H54 (cell line): ENCODE results near the gene SLCO3A1.
"Not testable (repeated sequence)": the region's sequence is repeated elsewhere in the genome, so short reads cannot be mapped to it uniquely, and the experiment has no call there.

Experiments
- DNase-seq: peaks from one replicate; pipeline ENCODE4 v3.0.0; 2011; ENCODE audit warnings: low spot score, mixed read lengths; ENCODE audit not compliant: insufficient read length
- FAIRE-seq: peaks from 3 replicates; lab custom pipeline; 2011; peaks lifted over from hg19 to GRCh38; lab: Jason Lieb, UNC
- POLR2A ChIP-seq: IDR thresholded peaks from 2 replicates; pipeline ENCODE4 v1.6.1; 2011; ENCODE audit warnings: low read depth, mild to moderate bottlenecking, low read length

The SLCO3A1 gene

DNA sequence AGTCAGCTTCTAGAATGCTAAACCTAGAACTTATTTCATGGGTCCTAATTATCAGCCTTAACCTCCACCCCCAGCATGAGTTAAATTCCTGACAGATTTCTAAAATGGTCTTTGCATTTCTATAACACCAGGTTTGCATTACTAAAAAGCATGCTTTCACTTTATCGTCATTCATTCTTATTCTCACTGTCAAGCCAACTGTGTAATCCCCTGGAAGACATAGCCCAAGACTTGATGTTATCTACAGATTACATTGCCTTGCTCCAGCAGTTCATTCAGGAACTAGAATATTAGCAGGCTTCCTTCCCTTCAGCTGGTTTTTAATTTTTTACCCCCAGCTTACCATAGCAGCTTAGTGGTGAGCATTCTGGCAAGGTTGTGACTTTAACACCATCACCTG, 184.0 kb downstream of the SLCO3A1 start:
- DNase-seq (no peak), FAIRE-seq (no peak)
- no peak for TF ChIP-seq POLR2A

GRCh38 chr15:92040350-92040749, 186.8 kb downstream of the SLCO3A1 start:
- FAIRE-seq (no peak), DNase-seq (no peak)
- no peak for TF ChIP-seq POLR2A

GRCh38 chr15:92041371-92041770, 187.9 kb downstream of the SLCO3A1 start:
- FAIRE-seq, result no peak
- no peak for TF ChIP-seq POLR2A
- no peak for DNase-seq

DNA sequence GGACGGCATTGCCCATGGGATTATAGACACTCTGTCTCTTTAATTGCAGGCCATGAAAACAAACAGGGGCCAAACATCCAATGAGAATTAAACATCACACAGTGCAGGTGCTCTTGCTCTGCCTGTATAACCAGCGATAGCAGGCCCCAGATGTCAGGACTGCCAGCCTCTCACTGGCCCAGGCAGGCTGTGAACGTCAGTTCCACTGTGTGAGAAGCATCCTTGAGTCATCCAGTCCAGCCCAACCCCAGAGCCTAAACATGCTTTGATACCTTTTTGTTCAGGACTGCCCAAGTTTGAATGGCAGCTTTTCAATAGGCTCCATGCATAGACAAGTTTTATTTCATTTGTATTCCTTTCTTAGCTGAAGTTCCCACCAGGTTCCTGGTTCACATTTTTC, 189.8 kb downstream of the SLCO3A1 start:
- no peak for DNase-seq
- no peak for TF ChIP-seq POLR2A
- no peak for FAIRE-seq

DNA sequence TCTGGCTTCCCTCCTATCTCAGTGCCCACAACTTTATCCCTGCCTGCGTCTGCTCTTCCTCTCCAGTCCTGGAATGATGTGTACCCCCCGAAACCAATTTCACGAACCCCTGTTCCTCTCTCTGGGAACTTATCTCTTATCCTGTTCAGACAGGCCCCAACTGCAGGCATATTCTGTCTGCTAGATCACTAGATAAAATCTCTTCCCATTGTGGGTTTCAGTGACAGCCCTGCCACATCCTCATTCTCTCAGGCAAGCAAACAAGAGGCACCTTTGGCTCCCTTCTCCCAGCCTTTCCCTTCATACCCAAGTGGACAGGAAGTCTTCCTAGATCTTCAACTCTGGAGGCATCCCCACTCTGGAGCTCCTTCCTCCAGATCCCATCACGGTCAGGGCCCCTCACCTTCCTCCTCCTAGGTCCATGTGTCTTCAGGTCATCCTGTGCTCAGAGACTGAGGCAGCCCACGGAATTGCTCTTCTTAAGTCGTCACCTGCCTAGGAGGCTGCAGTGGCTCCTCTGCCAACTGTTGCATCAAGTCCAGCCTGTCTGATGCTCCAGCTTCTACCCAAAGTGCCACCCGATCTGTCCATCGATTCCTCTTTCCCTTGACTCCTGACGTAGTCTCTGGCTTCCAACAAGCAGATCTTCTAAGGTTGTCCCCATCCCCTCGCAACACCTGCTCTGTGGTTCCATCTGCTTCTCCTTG, 190.8 kb downstream of the SLCO3A1 start:
- DNase-seq (no peak), FAIRE-seq (no peak)
- TF ChIP-seq POLR2A, result no peak

- TF ChIP-seq POLR2A, result no peak
- FAIRE-seq (no peak), DNase-seq (no peak)
Observed at GRCh38 chr15:92047900-92048299, 194.4 kb downstream of the SLCO3A1 start.

DNA sequence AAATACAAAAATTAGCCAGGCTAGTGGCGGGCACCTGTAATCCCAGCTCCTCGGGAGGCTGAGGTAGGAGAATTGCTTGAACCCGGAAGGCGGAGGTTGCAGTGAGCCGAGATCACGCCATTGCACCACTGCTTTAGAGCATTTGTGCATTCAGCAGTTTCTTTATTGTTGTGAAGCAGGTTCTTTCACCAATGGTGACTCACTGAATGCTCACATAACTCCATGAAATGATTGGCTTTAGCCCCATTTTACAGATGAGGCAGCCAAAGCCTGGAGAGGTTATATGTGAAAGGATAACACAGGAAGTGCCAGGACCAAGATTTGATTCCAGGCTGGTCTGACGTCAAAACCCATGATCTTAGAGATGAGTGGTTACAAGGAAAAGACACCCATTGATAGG, 195.2 kb downstream of the SLCO3A1 start:
- FAIRE-seq, result no peak
- TF ChIP-seq POLR2A, result no peak
- DNase-seq, result no peak

DNA sequence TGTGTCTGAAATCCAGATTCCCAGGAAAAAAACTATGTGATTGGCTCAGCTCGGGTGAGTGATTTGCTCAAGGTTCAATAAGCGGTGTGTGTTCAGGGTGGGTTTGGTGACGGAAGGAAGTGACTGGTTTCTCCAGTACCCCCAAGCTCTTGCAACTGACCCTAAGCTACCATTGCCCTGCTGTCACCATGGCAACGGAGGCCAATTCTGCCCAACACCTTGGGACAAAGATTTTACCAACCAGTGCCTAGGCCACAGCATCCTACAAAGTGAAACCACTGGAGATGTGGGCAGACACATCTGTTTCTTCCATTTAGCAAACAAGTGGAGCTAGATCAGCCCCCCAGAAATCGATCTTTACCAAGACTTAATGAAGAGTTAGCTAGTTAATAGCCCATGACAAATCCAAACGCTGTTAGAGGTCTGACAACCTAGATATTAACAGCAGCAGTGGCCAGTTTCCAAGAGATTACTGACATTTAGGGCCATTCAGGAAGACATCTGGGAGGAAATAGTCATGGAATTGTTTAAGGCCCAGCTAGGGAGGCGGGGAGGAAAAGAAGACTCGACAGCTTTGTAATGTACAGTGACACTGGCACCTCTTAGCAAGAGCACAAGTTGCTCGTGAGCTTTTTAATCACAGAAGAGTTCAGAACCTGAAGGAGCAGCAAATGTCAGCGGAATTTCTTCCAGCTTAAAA, 195.9 kb downstream of the SLCO3A1 start:
- no peak for TF ChIP-seq POLR2A
- FAIRE-seq (no peak), DNase-seq (no peak)

GRCh38 chr15:92050220-92050898, 196.9 kb downstream of the SLCO3A1 start:
- FAIRE-seq, result no peak
- no peak for TF ChIP-seq POLR2A

GRCh38 chr15:92051716-92052115, 198.2 kb downstream of the SLCO3A1 start:
- FAIRE-seq (no peak), DNase-seq (no peak)
- TF ChIP-seq POLR2A, result no peak

More at GRCh38 chr15:92050220-92050898, 196.9 kb downstream of the SLCO3A1 start:
- DNase-seq, result no peak

DNA sequence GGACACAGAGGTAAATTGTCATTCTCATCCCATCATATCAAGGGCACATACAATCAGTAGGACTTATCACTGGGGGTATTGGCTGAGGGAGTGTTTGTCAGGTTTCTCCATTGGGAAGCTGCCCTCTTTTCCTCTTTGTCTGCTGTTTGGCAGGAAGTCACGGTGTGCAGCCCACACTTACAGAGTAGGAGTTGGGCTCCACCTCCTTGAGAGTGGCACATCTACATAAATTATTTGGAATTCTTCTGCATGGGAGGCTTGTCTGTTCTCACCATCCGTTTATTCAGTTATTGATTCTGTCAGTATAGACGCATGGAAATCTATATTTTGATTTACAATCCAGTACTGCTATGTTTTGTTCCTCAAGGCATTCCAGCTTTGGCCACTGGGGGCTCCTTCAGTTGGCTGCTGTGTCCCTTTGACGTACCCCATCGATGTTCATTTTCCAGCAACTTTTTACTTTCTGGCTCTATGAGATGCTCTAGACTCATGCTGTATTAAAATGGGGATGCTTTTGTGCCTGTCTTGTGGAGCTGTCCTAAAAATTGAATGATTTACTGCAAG, 200.3 kb downstream of the SLCO3A1 start:
- no peak for FAIRE-seq
- TF ChIP-seq POLR2A, result no peak
- no peak for DNase-seq

- no peak for DNase-seq
- TF ChIP-seq POLR2A, result no peak
- no peak for FAIRE-seq
Observed at GRCh38 chr15:92056875-92057274, 203.4 kb downstream of the SLCO3A1 start.

DNA sequence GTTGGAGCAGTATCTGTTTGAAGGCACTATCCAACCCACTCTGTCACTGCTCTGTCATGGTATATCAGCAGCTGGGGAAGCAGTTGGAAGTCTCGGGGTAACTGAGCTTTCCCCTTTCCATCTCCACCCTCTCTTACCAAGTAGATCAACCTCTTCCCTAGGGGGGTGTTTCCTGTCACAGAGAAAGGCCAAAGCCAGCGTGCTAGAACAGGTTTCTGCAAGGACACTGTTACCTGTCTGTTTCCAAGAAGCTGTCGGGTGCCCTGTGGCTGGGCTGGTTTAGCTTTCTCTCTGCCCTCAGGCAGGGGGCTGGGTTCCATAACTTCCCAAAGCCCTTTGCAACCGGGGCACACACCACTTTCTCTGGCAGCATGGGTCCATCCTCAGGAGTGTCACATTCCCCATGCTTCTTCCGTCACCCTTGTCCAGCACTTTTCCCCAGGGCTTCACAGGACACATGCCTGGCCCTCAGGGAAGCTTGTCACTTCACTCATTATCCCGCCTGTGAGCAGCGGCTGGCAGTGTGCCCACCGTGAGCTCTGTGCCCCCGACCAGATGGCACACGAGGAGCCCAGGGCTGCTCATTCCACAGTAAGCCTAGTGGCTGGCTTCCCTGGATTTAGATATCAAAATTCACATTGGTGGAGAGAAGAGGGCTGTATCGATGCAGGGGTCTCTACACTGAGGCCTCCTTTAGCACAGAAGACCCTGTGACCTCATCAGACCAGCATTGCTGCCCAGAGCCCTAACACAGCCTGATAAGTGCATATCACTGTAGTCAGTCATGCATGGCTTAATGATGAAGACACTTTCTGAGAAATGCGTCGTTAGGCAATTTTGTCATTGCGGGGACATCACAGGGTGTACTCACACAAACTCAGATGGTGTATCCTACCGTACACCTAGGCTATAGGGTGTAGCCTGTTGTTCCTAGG, 205.8 kb downstream of the SLCO3A1 start:
- FAIRE-seq (no peak), DNase-seq (no peak)
- no peak for TF ChIP-seq POLR2A

GRCh38 chr15:92059971-92060311, 206.4 kb downstream of the SLCO3A1 start:
- FAIRE-seq, DNase-seq: not testable (repeated sequence)
